K562 (cell line): ENCODE results near the gene AGRN. TPM values are rescaled to one million over a fixed set of nuclear protein-coding genes. Genes with fewer than 3 reads are reported as not detected.
A peak's percentile ranks its signal among the peaks of the same experiment; 100 is the strongest.

Experiments
- BRD4 ChIP-seq: fragments of 200-600 bp; sonication (generic); IDR thresholded peaks from 2 replicates; pipeline ENCODE4 v1.6.1; 2017; ENCODE audit warnings: inconsistent platforms
- HDGF ChIP-seq: fragments of 450-650 bp; IDR thresholded peaks from 2 replicates; pipeline ENCODE4 v1.6.1; 2016
- MAFK ChIP-seq: IDR thresholded peaks from 2 replicates; pipeline ENCODE4 v1.6.1; 2011; ENCODE audit warnings: low read length, improper control_type of control experiment
- MECOM ChIP-seq: fragments of 250-450 bp; sonication (Bioruptor Pico); IDR thresholded peaks from 2 replicates; pipeline ENCODE4 v1.8.0; 2022; ENCODE audit warnings: inconsistent platforms
- MEF2A ChIP-seq: IDR thresholded peaks from 2 replicates; pipeline ENCODE4 v1.6.1; 2011; ENCODE audit warnings: low read depth, mild to moderate bottlenecking, low read length, moderate library complexity; ENCODE audit not compliant: control insufficient read depth
- MEIS2 ChIP-seq: fragments of 450-650 bp; IDR thresholded peaks from 2 replicates; pipeline ENCODE4 v1.6.1; 2014; ENCODE audit warnings: mild to moderate bottlenecking; ENCODE audit not compliant: partially characterized antibody
- PHTF2 ChIP-seq: fragments of 250-450 bp; sonication (Bioruptor Pico); IDR thresholded peaks from 2 replicates; pipeline ENCODE4 v1.5.0; 2021; ENCODE audit warnings: mild to moderate bottlenecking
- SETDB1 ChIP-seq: IDR thresholded peaks from one replicate; pipeline ENCODE4 v1.6.1; 2012; ENCODE audit warnings: low read length, control low read depth, inconsistent platforms
- THRA ChIP-seq: fragments of 450-650 bp; IDR thresholded peaks from 2 replicates; pipeline ENCODE4 v1.6.1; 2017; ENCODE audit warnings: mild to moderate bottlenecking, moderate library complexity
- USF2 ChIP-seq: sonication (generic); formaldehyde crosslinking; IDR thresholded peaks from 2 replicates; pipeline ENCODE4 v1.5.0; 2020; ENCODE audit warnings: missing genetic modification reagents
- ZBTB34 ChIP-seq: fragments of 250-450 bp; sonication (Bioruptor Pico); IDR thresholded peaks from 2 replicates; pipeline ENCODE4 v1.8.0; 2021; ENCODE audit warnings: mild to moderate bottlenecking, moderate library complexity
- ZNF274 ChIP-seq: IDR thresholded peaks from 2 replicates; pipeline ENCODE4 v1.6.1; 2011; ENCODE audit warnings: low read depth, mild to moderate bottlenecking, low read length, moderate library complexity, borderline replicate concordance
- ZNF644 ChIP-seq: fragments of 200-800 bp; sonication (Bioruptor generic); IDR thresholded peaks from 2 replicates; pipeline ENCODE4 v1.6.1; 2016; ENCODE audit warnings: low read depth, missing genetic modification characterization, missing compliant biosample characterization
- ZNF668 ChIP-seq: fragments of 250-450 bp; sonication (Bioruptor Pico); IDR thresholded peaks from 2 replicates; pipeline ENCODE4 v1.8.0; 2022; ENCODE audit warnings: mild to moderate bottlenecking, inconsistent platforms
- ZNF699 ChIP-seq: fragments of 250-450 bp; sonication (Bioruptor Pico); IDR thresholded peaks from 2 replicates; pipeline ENCODE4 v1.8.0; 2021; ENCODE audit warnings: mild to moderate bottlenecking, moderate library complexity; ENCODE audit not compliant: insufficient replicate concordance
- ZNF75A ChIP-seq: fragments of 450-650 bp; formaldehyde crosslinking; IDR thresholded peaks from 2 replicates; pipeline ENCODE4 v1.4.0; 2020; ENCODE audit warnings: mild to moderate bottlenecking
- polyA plus RNA-seq, 8 experiments: library from polyadenylated mRNA; depleted of rRNA in 4 of 8; stranded (reverse) in 5 of 8; unstranded in 3 of 8; fragments of >200 nt; fragmentation: Nextera tagmentation in 2 of 8; fragmentation: Illumina TruSeq in 1 of 8; extraction: Ambion mirVana in 2 of 8; extraction: Trizol in 1 of 8; gene quantifications; 2 replicates each; pipeline versions ENCODE4 v1.2.1 to v1.2.3, GENCODE V29; 2011 to 2014; ENCODE audit warnings: inconsistent platforms in 1 of 8, missing spikeins in 1 of 8
- total RNA-seq, 7 experiments: library from RNA; depleted of rRNA in 6 of 7; stranded (reverse); fragments of >200 nt in 6 of 7; fragmentation: Illumina TruSeq in 2 of 7; extraction: Trizol in 2 of 7; gene quantifications; 2 replicates each; pipeline versions ENCODE4 v1.2.1 to v1.2.3, GENCODE V29; 2011 to 2021; ENCODE audit warnings: low replicate concordance in 1 of 7
- TF ChIP-seq, protein P1 (sequence below): sonication (generic); formaldehyde crosslinking; IDR thresholded peaks from 2 replicates; pipeline ENCODE4 v1.8.0; 2022; ENCODE audit warnings: mild to moderate bottlenecking, missing genetic modification reagents
- TF ChIP-seq, protein P2 (sequence below): IDR thresholded peaks from 3 replicates; pipeline ENCODE4 v1.6.1; 2011; ENCODE audit warnings: borderline replicate concordance, mild to moderate bottlenecking; ENCODE audit not compliant: insufficient read length, insufficient read depth
- TF ChIP-seq, protein P3 (sequence below): sonication (generic); formaldehyde crosslinking; IDR thresholded peaks from 2 replicates; pipeline ENCODE4 v1.9.0; 2022; ENCODE audit warnings: mild to moderate bottlenecking, missing genetic modification reagents
- TF ChIP-seq, protein P4 (sequence below): fragments of 250-450 bp; sonication (Bioruptor Pico); IDR thresholded peaks from 2 replicates; pipeline ENCODE4 v1.5.0; 2020; ENCODE audit warnings: mild to moderate bottlenecking

AGRN gene
- total and polyA plus RNA-seq, 9 of the 15 experiments (the other 6 are each of a cell fraction or from before 2014, with no cell fraction given) = 0.04 to 111 (median 18.1) TPM

DNA sequence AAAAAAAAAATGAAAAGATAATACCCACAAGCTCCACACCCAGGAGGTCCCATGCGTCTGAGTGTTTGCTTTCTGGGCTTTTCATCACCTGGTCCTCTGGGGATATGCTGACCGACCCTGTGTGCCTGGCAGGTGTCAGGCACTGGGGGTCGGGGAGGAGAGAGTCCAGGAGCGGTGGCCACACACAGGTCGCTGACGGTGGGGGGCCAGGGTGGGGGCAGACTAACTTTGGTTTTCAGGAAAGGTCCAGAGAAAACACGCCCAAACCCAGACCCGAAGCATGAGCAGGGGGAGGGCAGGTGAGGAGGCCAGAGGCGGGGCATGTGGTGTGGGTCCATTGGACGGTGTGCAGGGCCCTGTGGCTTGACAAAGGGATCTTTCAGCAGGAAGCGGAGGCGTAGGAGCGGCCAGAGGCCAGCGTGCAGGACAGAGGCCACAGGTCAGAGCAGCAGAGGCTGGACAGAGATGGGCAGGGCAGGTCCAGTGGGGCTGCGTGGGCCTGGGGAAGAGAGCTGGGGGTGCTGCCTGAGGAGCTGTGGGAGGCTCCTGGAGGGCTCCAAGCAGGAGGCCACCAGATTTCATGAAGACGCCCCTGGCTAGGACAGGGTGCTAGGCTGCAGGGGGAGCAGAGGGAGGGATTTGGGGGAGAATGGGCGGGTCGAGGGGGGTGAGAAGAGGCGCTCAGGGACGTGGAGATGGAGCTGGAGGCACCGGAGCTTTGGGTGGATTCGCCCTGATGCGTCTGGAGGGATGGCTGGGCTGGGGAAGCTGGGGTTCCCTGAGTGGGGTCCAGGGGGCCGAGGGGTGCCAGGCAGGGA, 38.4 kb downstream of the AGRN start (continued):
- TF ChIP-seq ZNF274 (no peak), BRD4 (no peak), ZNF699 (CRISPR knock-in tag) (no peak), MECOM (no peak), ZBTB34 (no peak), ZNF75A (CRISPR knock-in tag) (no peak), HDGF (no peak; the same call in 1 of the 2 replicates), USF2 (CRISPR knock-in tag) (no peak; the same call in 1 of the 2 replicates), SETDB1 (no peak), MEIS2 (peak; percentile 87), MAFK (no peak), MEF2A (no peak), ZNF668 (CRISPR knock-in tag) (no peak), ZNF644 (tag) (no peak), THRA (no peak), PHTF2 (CRISPR knock-in tag) (no peak)
- TF ChIP-seq, protein P1, sequence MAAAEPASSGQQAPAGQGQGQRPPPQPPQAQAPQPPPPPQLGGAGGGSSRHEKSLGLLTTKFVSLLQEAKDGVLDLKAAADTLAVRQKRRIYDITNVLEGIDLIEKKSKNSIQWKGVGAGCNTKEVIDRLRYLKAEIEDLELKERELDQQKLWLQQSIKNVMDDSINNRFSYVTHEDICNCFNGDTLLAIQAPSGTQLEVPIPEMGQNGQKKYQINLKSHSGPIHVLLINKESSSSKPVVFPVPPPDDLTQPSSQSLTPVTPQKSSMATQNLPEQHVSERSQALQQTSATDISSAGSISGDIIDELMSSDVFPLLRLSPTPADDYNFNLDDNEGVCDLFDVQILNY (CRISPR knock-in tag) = no peak
- TF ChIP-seq, protein P2, sequence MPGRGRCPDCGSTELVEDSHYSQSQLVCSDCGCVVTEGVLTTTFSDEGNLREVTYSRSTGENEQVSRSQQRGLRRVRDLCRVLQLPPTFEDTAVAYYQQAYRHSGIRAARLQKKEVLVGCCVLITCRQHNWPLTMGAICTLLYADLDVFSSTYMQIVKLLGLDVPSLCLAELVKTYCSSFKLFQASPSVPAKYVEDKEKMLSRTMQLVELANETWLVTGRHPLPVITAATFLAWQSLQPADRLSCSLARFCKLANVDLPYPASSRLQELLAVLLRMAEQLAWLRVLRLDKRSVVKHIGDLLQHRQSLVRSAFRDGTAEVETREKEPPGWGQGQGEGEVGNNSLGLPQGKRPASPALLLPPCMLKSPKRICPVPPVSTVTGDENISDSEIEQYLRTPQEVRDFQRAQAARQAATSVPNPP = no peak
- TF ChIP-seq, protein P3, sequence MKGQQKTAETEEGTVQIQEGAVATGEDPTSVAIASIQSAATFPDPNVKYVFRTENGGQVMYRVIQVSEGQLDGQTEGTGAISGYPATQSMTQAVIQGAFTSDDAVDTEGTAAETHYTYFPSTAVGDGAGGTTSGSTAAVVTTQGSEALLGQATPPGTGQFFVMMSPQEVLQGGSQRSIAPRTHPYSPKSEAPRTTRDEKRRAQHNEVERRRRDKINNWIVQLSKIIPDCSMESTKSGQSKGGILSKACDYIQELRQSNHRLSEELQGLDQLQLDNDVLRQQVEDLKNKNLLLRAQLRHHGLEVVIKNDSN (CRISPR knock-in tag) = peak; percentile 59
- TF ChIP-seq, protein P4, sequence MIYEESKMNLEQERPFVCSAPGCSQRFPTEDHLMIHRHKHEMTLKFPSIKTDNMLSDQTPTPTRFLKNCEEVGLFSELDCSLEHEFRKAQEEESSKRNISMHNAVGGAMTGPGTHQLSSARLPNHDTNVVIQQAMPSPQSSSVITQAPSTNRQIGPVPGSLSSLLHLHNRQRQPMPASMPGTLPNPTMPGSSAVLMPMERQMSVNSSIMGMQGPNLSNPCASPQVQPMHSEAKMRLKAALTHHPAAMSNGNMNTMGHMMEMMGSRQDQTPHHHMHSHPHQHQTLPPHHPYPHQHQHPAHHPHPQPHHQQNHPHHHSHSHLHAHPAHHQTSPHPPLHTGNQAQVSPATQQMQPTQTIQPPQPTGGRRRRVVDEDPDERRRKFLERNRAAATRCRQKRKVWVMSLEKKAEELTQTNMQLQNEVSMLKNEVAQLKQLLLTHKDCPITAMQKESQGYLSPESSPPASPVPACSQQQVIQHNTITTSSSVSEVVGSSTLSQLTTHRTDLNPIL (CRISPR knock-in tag) = no peak
